Measurements from ENCODE around the gene PDIA2. TPM values are rescaled to one million over a fixed set of nuclear protein-coding genes. Genes with fewer than 3 reads are reported as not detected.
"Not testable (repeated sequence)": the region's sequence is repeated elsewhere in the genome, so short reads cannot be mapped to it uniquely, and the experiment has no call there.

The PDIA2 gene
- total RNA-seq, 1 experiment from 2014 or later, result 0.18 TPM

GRCh38 chr16:334164-334832 lies 51.3 kb downstream of the PDIA2 start:
- peaks cover 11% of the 10 kb centered on the region; the same call in 1 of the 2 replicates for H3K4me1 ChIP-seq
- not testable (repeated sequence) for DNase-seq; H3K36me3 ChIP-seq; H3K9me3 ChIP-seq (replicated peaks); H3K27me3 ChIP-seq; H3K4me3 ChIP-seq; H3K27ac ChIP-seq

DNA sequence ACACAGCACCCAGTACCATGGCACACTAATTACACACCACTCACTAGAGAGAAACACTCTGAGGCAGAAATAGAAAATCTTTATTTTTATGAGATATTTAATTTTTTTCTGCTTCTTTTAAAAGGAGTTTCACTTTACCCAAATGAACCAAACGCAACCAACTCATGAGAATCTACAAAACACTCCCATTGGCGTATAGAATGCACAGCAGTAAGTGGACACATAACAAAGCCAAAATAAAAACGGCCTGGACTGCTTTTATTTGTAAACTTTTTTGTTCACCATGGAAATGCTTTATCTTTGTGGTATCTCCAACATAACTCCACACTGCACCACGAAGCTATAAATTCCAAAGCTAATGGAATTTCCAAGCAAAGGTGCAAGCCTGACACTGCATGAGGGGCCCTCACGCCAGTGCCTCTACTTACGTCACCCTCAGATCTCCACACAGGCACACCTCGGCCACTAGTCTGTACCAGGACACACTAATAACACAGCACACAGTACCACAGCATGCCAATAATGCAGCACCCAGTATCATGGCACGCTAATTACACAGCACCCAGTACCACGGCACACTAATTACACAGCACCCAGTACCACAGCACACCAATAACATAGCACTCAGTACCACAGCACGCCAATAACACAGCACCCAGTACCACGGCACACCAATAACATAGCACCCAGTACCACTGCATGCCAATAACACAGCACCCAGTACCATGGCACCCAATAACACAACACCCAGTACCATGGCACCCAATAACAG lies 52.1 kb downstream of the PDIA2 start:
- H3K27ac ChIP-seq; H3K4me3 ChIP-seq; H3K9me3 ChIP-seq (replicated peaks); DNase-seq; H3K36me3 ChIP-seq; H3K27me3 ChIP-seq: not testable (repeated sequence)
- peaks cover 11% of the 10 kb centered on the region; the same call in 1 of the 2 replicates for H3K4me1 ChIP-seq

DNA sequence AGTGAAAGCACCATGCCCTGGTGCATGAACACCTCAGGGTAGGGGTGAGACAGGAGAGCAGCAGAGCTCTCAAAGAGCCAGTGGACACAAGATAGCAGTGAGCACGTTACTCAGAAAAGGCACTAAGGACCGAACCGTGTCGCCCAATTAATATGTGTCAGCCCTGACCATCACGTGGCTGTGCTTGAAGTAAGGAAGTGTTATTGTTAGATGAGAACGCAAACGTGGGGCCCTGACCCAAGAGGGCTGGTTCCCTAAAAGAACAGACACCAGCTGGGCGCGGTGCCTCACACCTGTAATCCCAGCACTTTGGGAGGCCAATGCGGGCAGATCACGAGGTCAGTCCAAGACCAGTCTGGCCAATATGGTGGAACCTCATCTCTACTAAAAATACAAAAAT lies 53.3 kb downstream of the PDIA2 start:
- H3K4me1 ChIP-seq, result 0 out of 2 replicates have a peak, but pooled peaks cover 6% of the 10 kb centered on the region
- H3K9me3 ChIP-seq (replicated peaks), result no peaks in the 10 kb centered on the region
- H3K27me3 ChIP-seq, result no peaks in the 10 kb centered on the region
- no peaks in the 10 kb centered on the region; the same call in 1 of the 2 replicates for H3K36me3 ChIP-seq
- no peak for DNase-seq
- H3K27ac ChIP-seq, result no peak overlapping the region
- no peak overlapping the region for H3K4me3 ChIP-seq

Other genes with a start within 250 kb of the PDIA2 start
- 20.9 and 24.3 TPM in 2 replicates for gene POLR3K, start 229.6 kb upstream of the PDIA2 start, total RNA-seq (2014; rRNA removed; shearing (Covaris generic))
- 60.7 and 63.4 TPM in 2 replicates for gene SNRNP25, start 229.3 kb upstream of the PDIA2 start, total RNA-seq (2014; rRNA removed; shearing (Covaris generic))
- gene RHBDF1, start 210.5 kb upstream of the PDIA2 start, total RNA-seq (2014; rRNA removed; shearing (Covaris generic)), result 24.1 and 25.3 TPM in 2 replicates
- 37.8 and 47.2 TPM in 2 replicates for gene MPG, start 204.9 kb upstream of the PDIA2 start, total RNA-seq (2014; rRNA removed; shearing (Covaris generic))
- gene NPRL3, start 144.5 kb upstream of the PDIA2 start, total RNA-seq (2014; rRNA removed; shearing (Covaris generic)), result 9.8 and 11.5 TPM in 2 replicates
- gene HBZ, start 130.5 kb upstream of the PDIA2 start, total RNA-seq (2014; rRNA removed; shearing (Covaris generic)), result not detected in 2 replicates
- gene HBM, start 117.2 kb upstream of the PDIA2 start, total RNA-seq (2014; rRNA removed; shearing (Covaris generic)), result not detected in 2 replicates
- gene HBA2, start 110.3 kb upstream of the PDIA2 start, total RNA-seq (2014; rRNA removed; shearing (Covaris generic)), result not detected in 2 replicates
- 0.33 TPM in 1 of 2 replicates, not detected in the other for gene HBA1, start 106.5 kb upstream of the PDIA2 start, total RNA-seq (2014; rRNA removed; shearing (Covaris generic))
- gene HBQ1, start 102.7 kb upstream of the PDIA2 start, total RNA-seq (2014; rRNA removed; shearing (Covaris generic)), result not detected in 2 replicates
- gene LUC7L, start 53.7 kb upstream of the PDIA2 start, total RNA-seq (2014; rRNA removed; shearing (Covaris generic)), result 38.0 and 47.4 TPM in 2 replicates
- 28.3 and 28.9 TPM in 2 replicates for gene FAM234A, start 48.3 kb upstream of the PDIA2 start, total RNA-seq (2014; rRNA removed; shearing (Covaris generic))
- gene RGS11, start 7.2 kb upstream of the PDIA2 start, total RNA-seq (2014; rRNA removed; shearing (Covaris generic)), result not detected in 2 replicates
- not detected in 2 replicates for gene ARHGDIG, start 2.6 kb upstream of the PDIA2 start, total RNA-seq (2014; rRNA removed; shearing (Covaris generic))
- gene AXIN1, start 69.6 kb downstream of the PDIA2 start, total RNA-seq (2014; rRNA removed; shearing (Covaris generic)), result 20.9 and 21.1 TPM in 2 replicates
- gene MRPL28, start 87.4 kb downstream of the PDIA2 start, total RNA-seq (2014; rRNA removed; shearing (Covaris generic)), result 81.4 and 96.8 TPM in 2 replicates
- 25.6 and 27.5 TPM in 2 replicates for gene PGAP6, start 98.8 kb downstream of the PDIA2 start, total RNA-seq (2014; rRNA removed; shearing (Covaris generic))
- 140 and 149 TPM in 2 replicates for gene NME4, start 114.0 kb downstream of the PDIA2 start, total RNA-seq (2014; rRNA removed; shearing (Covaris generic))
- gene DECR2, start 118.7 kb downstream of the PDIA2 start, total RNA-seq (2014; rRNA removed; shearing (Covaris generic)), result 4.8 and 5.7 TPM in 2 replicates
- 28.6 and 30.2 TPM in 2 replicates for gene RAB11FIP3, start 142.5 kb downstream of the PDIA2 start, total RNA-seq (2014; rRNA removed; shearing (Covaris generic))
- gene CAPN15, start 244.5 kb downstream of the PDIA2 start, total RNA-seq (2014; rRNA removed; shearing (Covaris generic)), result 48.8 and 54.0 TPM in 2 replicates

All from SJCRH30 (cell line).